HepG2 (cell line): ENCODE data around the gene ABCC1. TPM values are rescaled to one million over a fixed set of nuclear protein-coding genes. Genes with fewer than 3 reads are reported as not detected.

Source experiments
- BCL3 ChIP-seq: sonication (generic); formaldehyde crosslinking; IDR thresholded peaks from 2 replicates; pipeline ENCODE4 v1.5.1; 2020; ENCODE audit warnings: mild to moderate bottlenecking, missing genetic modification reagents, moderate library complexity
- FOXA3 ChIP-seq: IDR thresholded peaks from 2 replicates; pipeline ENCODE4 v1.6.1; 2016; ENCODE audit warnings: missing genetic modification reagents, missing compliant biosample characterization
- FOXJ3 ChIP-seq: sonication (generic); formaldehyde crosslinking; IDR thresholded peaks from 2 replicates; pipeline ENCODE4 v1.4.0; 2020; ENCODE audit warnings: missing genetic modification reagents, mild to moderate bottlenecking, borderline replicate concordance
- FOXP1 ChIP-seq, 2 experiments: fragments of 450-650 bp in 1 of 2; IDR thresholded peaks; 2 replicates each; pipeline ENCODE4 v1.6.1; 2017 to 2018; ENCODE audit warnings: antibody characterized with exemption in 1 of 2
- PBX3 ChIP-seq: sonication (generic); formaldehyde crosslinking; IDR thresholded peaks from 2 replicates; pipeline ENCODE4 v1.8.1; 2023; ENCODE audit warnings: missing genetic modification reagents, inconsistent platforms, borderline replicate concordance
- PHB2 ChIP-seq: fragments of 450-650 bp; IDR thresholded peaks from 2 replicates; pipeline ENCODE4 v1.6.1; 2018; ENCODE audit not compliant: partially characterized antibody
- PRPF4 ChIP-seq: fragments of 200-400 bp; formaldehyde crosslinking; IDR thresholded peaks from 2 replicates; pipeline ENCODE4 v1.6.1; 2016; ENCODE audit warnings: low read length, low read depth; ENCODE audit not compliant: poor library complexity, severe bottlenecking
- RBAK ChIP-seq: sonication (generic); formaldehyde crosslinking; IDR thresholded peaks from 2 replicates; pipeline ENCODE4 v1.5.1; 2020; ENCODE audit warnings: mild to moderate bottlenecking, missing genetic modification reagents
- SOX13 ChIP-seq, 3 experiments: fragments of 450-650 bp in 1 of 3; sonication (generic) in 1 of 3; formaldehyde crosslinking in 1 of 3; IDR thresholded peaks in 2 of 3; conservative IDR thresholded peaks in 1 of 3; 2 replicates each; pipeline versions ENCODE4 v1.5.0 to v1.6.1; 2016 to 2020; ENCODE audit warnings: antibody characterized with exemption in 1 of 3, mild to moderate bottlenecking in 1 of 3, missing compliant biosample characterization in 1 of 3, missing genetic modification reagents in 1 of 3, moderate library complexity in 1 of 3
- TBX2 ChIP-seq: sonication (generic); formaldehyde crosslinking; IDR thresholded peaks from 2 replicates; pipeline ENCODE4 v1.5.0; 2020; ENCODE audit warnings: missing genetic modification reagents, mild to moderate bottlenecking, borderline replicate concordance
- ZBED4 ChIP-seq: sonication (generic); formaldehyde crosslinking; IDR thresholded peaks from 2 replicates; pipeline ENCODE4 v1.4.0; 2020; ENCODE audit warnings: missing genetic modification reagents, borderline replicate concordance
- ZNF296 ChIP-seq: sonication (generic); formaldehyde crosslinking; conservative IDR thresholded peaks from 2 replicates; pipeline ENCODE4 v1.5.0; 2020; ENCODE audit warnings: mild to moderate bottlenecking, missing genetic modification reagents
- ZNF451 ChIP-seq: sonication (generic); formaldehyde crosslinking; IDR thresholded peaks from 2 replicates; pipeline ENCODE4 v1.5.0; 2020; ENCODE audit warnings: mild to moderate bottlenecking, missing genetic modification reagents
- ZNF484 ChIP-seq: sonication (generic); formaldehyde crosslinking; IDR thresholded peaks from 2 replicates; pipeline ENCODE4 v1.5.1; 2020; ENCODE audit warnings: mild to moderate bottlenecking, low read depth, missing genetic modification reagents, borderline replicate concordance
- ZNF7 ChIP-seq: IDR thresholded peaks from 2 replicates; pipeline ENCODE4 v1.6.1; 2016; ENCODE audit warnings: missing biosample characterization, missing genetic modification reagents
- ZNF891 ChIP-seq: sonication (generic); formaldehyde crosslinking; IDR thresholded peaks from 2 replicates; pipeline ENCODE4 v1.5.0; 2020; ENCODE audit warnings: mild to moderate bottlenecking, missing genetic modification reagents
- polyA plus RNA-seq, 8 experiments: library from polyadenylated mRNA; depleted of rRNA in 3 of 8; stranded (reverse) in 7 of 8; unstranded in 1 of 8; fragments of >200 nt; fragmentation: Illumina TruSeq in 4 of 8; extraction: Trizol in 4 of 8; gene quantifications; 2 replicates each; pipeline versions ENCODE4 v1.2.1 to v1.2.3, GENCODE V29; 2011 to 2016; ENCODE audit warnings: low read depth in 4 of 8, missing spikeins in 1 of 8, mixed read lengths in 1 of 8; ENCODE audit not compliant: insufficient read depth in 1 of 8
- total RNA-seq, 5 experiments: library from RNA; depleted of rRNA; stranded (reverse); fragments of >200 nt; fragmentation: Illumina TruSeq; extraction: Trizol; gene quantifications; 2 replicates each; pipeline ENCODE4 v1.2.3, GENCODE V29; 2016; ENCODE audit warnings: low read depth in 1 of 5
- TF ChIP-seq, protein P1 (sequence below): sonication (generic); formaldehyde crosslinking; IDR thresholded peaks from 2 replicates; pipeline ENCODE4 v1.8.0; 2022; ENCODE audit warnings: mild to moderate bottlenecking, missing genetic modification reagents; ENCODE audit not compliant: insufficient replicate concordance
- TF ChIP-seq, protein P2 (sequence below): sonication (generic); formaldehyde crosslinking; conservative IDR thresholded peaks from 2 replicates; pipeline ENCODE4 v1.4.0; 2020; ENCODE audit warnings: missing genetic modification reagents

Gene ABCC1
- total and polyA plus RNA-seq, 2 of the 13 experiments (the other 11 are each of a cell fraction or from before 2014, with no cell fraction given): 13.0 to 30.6 TPM

- TF ChIP-seq PBX3 (CRISPR knock-in tag): no peak
- TF ChIP-seq PHB2: no peak
- TF ChIP-seq, protein P1, sequence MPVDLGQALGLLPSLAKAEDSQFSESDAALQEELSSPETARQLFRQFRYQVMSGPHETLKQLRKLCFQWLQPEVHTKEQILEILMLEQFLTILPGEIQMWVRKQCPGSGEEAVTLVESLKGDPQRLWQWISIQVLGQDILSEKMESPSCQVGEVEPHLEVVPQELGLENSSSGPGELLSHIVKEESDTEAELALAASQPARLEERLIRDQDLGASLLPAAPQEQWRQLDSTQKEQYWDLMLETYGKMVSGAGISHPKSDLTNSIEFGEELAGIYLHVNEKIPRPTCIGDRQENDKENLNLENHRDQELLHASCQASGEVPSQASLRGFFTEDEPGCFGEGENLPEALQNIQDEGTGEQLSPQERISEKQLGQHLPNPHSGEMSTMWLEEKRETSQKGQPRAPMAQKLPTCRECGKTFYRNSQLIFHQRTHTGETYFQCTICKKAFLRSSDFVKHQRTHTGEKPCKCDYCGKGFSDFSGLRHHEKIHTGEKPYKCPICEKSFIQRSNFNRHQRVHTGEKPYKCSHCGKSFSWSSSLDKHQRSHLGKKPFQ (CRISPR knock-in tag): no peak
- no peak for TF ChIP-seq BCL3
- TF ChIP-seq RBAK (CRISPR knock-in tag): no peak
- TF ChIP-seq ZNF451 (CRISPR knock-in tag): no peak
- TF ChIP-seq, protein P2, sequence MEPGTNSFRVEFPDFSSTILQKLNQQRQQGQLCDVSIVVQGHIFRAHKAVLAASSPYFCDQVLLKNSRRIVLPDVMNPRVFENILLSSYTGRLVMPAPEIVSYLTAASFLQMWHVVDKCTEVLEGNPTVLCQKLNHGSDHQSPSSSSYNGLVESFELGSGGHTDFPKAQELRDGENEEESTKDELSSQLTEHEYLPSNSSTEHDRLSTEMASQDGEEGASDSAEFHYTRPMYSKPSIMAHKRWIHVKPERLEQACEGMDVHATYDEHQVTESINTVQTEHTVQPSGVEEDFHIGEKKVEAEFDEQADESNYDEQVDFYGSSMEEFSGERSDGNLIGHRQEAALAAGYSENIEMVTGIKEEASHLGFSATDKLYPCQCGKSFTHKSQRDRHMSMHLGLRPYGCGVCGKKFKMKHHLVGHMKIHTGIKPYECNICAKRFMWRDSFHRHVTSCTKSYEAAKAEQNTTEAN: no peak
- no peak for TF ChIP-seq ZBED4 (CRISPR knock-in tag)
- TF ChIP-seq PRPF4: no peak
- no peak for TF ChIP-seq ZNF7 (CRISPR knock-in tag)
- TF ChIP-seq FOXJ3: no peak
- 0 out of 2 replicates have a peak, but pooled peaks have one; percentile 55 for TF ChIP-seq ZNF891
- no peak for TF ChIP-seq FOXA3 (CRISPR knock-in tag)
- no peak for TF ChIP-seq FOXP1 (IDR thresholded peaks at IDR 0.05)
- TF ChIP-seq FOXP1 (CRISPR knock-in tag; IDR thresholded peaks at IDR 0.05): no peak
- TF ChIP-seq SOX13 (IDR thresholded peaks at IDR 0.05): no peak
- peak in 1 of 2 experiments; percentile 54; a peak in 1 of 4 replicates for TF ChIP-seq SOX13 (CRISPR knock-in tag; conservative IDR thresholded peaks at IDR 0.05 in 1 of 2, IDR thresholded peaks at IDR 0.05 in 1 of 2)
- TF ChIP-seq ZNF484: no peak
- no peak for TF ChIP-seq ZNF296 (CRISPR knock-in tag)
- TF ChIP-seq TBX2: no peak
These were observed 122.3 kb downstream of the ABCC1 start (continued) for GRCh38 chr16:16071631-16072244.
